HG02763 (cell line): ENCODE results near the gene DTX2.
"Not testable (repeated sequence)": the region's sequence is repeated elsewhere in the genome, so short reads cannot be mapped to it uniquely, and the experiment has no call there.

Experiments used
- ATAC-seq: cut with Tn5 transposase; IDR thresholded peaks from one replicate; pipeline ENCODE4 v1.9.1; 2021; ENCODE audit warnings: mild to moderate bottlenecking, moderate library complexity; ENCODE audit not compliant: unreplicated experiment

The DTX2 gene

DNA sequence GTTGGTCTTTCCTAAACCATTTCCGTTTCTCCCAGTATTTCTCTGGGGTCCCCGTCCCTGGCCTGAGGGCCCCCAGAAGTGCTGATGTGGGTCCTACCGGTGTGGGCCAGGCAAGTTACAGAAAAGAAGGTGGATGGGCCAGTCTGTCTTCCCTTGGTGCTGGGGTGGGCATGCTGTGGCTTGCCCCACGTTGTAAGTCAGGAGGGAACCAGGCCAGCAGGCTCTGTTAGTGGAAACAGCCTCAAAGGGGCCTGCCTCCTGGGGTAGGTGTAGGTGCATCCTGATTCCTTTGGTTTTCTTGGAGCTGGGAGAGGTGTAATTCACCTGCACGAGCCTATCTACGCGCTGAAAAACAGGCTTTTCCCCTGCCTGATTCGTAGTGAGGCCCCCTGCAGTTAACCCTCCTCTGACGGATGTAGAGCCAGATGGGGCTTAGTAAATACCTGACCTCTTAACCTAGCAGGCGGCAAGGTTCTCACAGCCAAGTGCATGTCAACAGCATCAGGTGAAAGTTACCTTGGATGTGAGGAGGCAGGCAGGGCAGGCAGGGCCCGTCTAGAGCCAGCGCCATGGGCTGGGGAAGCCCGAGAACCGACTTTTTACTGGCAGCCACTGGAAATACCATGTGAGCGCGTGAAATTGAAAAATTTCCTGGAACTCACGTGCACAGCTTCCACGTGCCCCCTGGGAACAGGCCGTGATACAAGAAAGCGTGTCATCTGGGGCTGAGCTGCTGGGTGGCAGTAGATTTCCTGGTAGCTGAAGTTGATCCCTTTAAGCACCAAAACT is 24.5 kb downstream of the DTX2 start:
- ATAC-seq: peak; percentile 6

DNA sequence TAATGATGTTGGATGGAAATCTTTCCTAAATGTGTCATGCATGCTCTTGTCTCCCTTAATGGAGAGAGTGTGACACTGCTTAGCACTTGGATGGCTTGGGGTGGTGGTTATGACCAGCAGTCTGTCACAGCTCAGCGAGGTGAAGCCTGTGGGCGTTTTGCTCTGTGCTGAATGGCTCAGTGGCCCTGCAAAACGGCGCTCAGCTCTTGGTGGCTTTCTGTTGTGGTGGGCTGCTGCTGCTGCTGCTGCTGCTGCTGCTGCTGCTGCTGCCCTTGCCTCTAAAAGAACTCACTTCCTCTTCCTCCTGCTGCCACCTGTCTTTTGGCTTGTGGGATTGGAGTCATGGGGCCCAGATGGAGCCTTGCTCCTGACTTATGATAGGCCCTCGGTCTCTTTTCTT is 25.1 kb downstream of the DTX2 start:
- peak; percentile 99 for ATAC-seq

DNA sequence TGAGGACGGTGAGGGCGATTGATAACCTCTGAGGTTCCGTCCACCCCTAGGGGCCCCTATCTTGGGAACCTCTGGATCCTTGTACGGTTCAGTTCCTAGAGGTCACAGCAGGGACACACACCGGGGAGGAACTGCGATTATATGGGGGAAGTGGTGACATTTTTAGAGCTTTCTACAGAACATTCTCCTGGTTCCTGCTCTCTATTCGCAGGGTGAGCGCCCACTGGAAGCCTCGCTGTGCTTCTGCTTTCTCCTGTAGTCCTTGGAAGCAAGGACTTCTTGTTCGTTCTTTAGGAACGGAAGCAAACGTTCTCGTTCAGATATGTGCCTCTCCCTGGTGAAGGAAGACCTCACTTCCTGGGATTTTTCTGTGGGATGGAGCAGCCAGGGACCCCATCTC is 26.5 kb downstream of the DTX2 start:
- ATAC-seq: not testable (repeated sequence)

DNA sequence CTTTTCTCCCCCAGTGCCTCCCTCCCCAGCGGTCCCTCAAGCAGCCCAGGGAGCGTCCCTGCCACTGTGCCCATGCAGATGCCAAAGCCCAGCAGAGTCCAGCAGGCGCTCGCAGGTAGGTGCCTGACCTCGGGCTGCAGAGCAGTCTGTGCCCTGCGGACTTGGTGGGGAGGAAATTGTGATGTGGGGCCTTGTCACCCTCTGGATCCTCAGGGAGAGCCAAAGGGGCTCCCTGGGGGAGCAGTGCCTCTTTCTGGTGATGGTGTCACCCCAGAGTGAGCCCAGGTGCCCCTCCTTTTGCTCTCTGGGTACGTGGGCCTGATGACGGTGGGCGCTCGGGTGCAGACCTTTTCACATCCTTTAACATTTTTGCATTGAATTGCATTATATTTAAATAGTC is 30.6 kb downstream of the DTX2 start:
- not testable (repeated sequence) for ATAC-seq

DNA sequence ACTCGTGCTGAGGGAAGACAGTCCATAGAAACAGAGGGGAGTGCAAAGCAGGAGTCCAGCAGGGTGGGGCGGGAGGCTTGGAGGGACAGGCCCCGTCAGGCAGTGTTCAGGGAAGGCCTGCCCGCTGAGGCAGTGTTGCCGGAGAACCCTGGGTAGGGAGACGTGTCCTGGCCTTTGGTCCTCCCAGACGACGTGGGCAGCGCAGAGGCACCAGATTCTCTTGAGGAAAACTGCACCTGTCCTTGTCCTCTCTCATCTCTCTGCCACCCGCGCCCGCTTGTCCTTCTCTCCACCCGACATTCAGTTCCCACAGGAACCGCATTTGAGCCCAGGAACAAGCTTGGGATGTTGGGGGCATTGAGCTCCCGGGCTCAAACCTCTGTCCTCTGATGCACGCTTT is 34.2 kb downstream of the DTX2 start:
- ATAC-seq: not testable (repeated sequence)

DNA sequence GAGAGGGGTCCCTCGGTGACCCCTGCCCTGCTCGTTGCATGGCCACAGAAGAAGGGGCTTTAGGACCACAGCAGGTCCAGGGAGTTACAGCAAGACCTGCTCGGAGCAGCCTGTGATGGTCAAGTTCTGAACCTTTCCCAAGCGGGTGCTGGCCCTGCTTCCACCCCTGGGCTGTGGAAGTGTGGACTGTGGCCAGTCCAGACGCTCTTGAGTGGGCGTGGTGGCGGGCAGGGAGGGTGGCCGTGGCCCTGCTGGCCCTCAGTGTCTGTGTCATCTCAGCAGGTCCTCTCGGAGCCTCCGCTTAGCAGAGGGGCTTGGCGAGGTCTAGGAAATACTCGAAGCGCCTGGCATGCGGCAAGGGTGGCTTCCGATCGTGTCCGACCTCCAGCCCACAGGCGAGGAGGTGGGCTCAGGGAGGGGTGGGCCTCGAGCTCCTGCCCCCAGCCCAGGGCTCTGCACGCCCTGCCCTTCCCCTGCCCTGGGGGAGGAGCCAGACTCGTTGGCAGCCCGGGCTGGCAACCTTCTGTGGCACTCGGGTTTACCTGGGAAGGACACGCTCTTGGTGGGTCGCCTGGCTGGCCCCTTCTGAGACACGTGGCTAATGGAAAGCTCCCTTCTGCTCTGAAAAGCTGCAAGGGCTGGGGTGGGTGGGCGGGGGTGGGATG is 36.5 kb downstream of the DTX2 start:
- ATAC-seq: not testable (repeated sequence)

DNA sequence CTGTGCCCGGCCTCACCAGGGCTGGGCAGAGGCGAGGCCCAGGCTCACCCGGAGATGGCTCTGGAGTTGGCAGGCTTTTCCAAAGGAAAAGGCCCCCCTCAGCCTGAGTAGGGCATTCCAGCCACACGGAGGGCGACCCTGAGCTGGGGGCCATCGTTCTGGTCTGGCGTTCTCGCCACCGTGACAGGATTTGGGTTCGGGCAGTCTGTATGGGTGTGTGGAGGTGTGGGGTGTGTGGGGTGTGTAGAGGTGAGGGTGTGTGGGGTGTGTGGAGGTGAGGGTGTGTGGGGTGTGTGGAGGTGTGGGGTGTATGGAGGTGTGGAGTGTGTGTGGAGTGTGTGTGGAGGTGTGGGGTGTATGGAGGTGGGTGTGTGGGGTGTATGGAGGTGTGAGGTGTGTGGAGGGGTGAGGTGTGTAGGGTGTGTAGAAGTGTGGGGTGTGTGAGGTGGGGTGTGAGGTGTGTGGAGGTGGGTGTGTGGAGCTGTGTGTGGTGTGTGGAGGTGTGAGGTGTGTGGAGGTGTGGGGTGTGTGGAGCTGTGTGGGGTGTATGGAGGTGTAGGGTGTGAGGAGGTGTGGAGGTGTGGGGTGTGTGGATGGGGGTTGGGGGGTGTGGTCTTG is 37.2 kb downstream of the DTX2 start:
- not testable (repeated sequence) for ATAC-seq

DNA sequence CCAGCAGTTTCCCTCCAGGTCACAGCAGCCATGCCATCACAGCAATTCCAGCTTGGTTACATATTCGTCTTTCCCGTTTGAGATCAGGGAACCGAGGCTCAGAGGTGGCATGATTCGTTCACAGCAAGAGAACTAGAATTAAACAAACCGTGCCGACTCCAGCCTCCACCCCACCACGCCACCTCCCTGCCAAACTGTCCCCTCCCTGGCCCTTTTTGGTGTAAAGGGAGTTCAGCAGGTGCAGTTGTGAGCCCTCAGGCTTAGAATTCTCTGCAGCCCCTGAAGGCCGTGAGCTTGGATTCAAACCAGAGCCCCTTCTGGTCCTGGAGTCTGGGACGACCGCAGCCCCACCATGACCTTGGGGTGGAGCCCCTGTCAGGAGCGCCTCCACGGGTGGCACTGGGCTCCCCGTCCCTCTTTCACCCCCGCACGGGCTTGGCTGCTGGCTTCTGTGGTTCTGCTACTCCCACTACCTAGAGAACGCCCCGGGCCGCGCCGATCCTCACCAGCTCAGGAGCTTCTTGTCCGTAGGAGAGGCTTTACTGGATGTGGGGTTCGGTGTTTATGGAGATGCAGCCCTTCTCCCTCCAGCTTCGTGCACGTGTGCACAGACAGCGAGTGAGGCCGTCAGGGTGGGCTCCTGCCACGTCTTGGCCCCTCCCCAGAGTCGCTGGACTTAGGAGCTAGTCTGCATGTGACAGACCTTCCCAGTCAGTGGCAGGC is 37.9 kb downstream of the DTX2 start:
- ATAC-seq: not testable (repeated sequence)

DNA sequence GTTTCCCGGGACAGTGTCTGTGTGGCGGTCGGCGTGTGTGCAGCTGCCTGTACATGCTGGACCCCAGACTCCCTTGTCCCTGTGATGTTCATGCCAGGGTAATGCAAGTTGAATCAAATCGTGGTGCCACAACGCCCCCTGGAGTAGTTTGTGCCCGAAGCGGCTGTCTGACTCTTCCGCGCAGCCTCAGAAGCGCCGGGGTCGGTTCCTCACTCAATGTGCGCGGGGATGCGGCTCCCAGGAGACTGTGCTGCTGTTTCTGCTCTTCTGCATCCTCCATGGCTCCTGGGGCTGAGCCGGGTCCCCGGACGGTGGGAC is 38.4 kb downstream of the DTX2 start:
- ATAC-seq: not testable (repeated sequence)

DNA sequence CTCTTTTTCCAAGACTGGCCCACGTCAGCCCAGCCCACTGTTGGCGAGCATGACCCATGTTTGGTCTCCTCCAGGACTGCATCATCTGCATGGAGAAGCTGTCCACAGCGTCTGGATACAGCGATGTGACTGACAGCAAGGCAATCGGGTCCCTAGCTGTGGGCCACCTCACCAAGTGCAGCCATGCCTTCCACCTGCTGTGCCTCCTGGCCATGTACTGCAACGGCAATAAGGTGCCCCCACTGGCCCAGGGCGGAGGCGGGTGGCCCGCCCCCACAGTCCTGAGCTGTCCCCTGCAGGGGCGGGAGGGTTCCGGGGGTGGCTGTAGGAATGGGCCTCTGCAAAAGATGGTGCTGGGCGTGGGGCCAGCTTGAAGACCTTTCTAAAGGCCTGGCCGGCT is 40.7 kb downstream of the DTX2 start:
- ATAC-seq: not testable (repeated sequence)

DNA sequence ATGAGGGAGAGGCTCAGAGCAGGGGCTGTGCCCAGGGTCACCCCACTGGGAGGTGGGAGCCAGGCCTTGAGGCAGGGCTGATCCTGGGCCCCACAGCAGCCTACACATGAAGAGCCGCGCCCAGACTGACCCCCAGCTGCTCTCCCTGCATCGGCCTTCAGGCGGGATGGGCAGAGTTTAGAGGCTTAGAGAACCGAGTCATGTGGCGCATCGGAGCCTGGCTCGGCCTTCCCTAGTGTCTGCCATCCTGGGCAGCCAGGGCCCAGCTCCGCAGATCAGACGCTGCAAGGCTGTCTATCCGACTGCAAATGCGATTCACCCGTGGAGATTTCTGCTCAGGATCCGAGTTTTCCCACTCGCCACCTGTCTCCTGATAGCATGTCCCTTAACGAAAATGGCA is 41.3 kb downstream of the DTX2 start:
- not testable (repeated sequence) for ATAC-seq

DNA sequence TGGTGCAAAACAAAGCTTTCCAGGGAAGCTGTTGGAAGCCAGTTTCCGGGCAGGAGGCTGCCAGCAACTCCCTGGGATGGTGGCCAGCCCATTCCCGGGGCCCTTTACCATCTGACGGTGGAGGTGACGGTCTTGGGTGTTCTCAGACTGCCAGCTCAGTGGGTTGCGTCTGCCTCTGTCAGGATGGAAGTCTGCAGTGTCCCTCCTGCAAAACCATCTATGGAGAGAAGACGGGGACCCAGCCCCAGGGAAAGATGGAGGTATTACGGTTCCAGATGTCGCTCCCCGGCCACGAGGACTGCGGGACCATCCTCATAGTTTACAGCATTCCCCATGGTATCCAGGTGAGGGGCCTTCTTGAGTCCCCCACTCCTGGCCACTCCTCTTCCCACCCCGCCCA is 41.7 kb downstream of the DTX2 start:
- not testable (repeated sequence) for ATAC-seq

DNA sequence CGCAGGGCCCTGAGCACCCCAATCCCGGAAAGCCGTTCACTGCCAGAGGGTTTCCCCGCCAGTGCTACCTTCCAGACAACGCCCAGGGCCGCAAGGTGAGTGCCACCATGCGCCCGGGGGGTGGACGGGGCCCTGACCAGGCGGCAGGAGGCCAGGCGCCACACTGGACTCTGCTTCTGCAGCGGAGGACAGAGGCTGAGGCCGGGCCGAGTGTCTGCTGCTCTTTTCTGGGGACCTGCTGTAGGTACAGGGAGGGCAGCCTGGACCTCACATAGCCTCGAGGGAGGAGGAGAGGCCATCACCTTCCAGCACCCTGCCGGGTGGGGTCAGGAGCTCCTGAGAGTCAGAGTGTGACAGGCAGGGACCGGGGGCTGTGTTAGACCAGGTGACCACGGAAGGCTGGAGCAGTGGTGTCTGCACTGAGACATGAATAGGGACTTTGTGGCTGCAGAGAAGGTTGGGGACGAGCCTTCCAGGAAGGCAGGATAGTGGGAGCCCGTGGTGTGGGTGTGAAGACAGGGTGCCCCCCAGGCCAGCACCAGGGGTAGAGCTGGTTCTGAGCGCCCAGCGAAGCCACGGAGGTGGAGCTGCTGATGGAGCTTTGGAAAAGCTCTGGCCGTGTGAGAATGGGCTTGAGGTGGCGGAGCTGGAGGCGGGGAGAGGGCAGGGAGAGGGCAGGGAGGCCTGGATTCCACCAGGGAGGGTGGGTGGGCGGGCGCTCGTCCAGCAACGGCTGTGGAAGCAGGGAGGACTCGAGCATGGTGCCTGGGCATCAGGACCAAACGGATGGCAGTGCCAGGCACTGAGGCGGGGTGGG is 43.0 kb downstream of the DTX2 start:
- ATAC-seq: not testable (repeated sequence)

DNA sequence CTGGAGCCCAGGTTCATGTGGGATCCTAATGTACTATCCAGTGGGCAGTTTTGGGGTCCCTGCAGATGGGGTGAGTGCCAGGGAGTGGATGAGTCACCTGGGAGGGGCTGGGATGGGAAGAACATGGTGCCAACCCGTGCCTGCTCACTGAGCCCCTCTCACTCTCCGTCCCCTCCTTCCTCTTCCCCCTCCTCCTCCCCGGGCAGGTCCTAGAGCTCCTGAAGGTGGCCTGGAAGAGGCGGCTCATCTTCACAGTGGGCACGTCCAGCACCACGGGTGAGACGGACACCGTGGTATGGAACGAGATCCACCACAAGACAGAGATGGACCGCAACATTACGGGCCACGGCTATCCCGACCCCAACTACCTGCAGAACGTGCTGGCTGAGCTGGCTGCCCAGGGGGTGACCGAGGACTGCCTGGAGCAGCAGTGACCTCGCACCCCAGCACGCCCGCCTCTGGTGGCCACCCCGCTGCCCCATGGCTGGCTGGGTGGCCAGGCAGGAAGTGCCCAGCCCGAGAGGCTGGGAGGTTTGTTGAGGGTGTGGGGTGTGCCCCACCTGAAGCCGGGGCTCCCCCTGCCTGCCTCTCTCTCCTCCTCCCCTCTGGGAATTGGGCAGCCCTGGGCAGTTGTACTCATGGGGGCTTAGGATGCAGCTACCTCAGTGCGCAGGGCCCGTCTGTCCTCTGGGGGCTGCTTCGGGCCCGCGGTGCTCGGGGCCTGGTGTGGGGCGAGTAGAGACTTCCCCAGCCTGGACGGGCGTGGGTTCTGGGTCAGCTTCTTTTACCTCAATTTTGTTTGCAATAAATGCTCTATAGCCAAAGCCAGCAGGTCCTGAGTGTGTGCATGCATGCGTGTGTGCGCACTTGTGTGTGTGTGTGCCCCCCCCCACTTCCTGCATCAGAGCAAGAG is 43.9 kb downstream of the DTX2 start:
- no peak for ATAC-seq

DNA sequence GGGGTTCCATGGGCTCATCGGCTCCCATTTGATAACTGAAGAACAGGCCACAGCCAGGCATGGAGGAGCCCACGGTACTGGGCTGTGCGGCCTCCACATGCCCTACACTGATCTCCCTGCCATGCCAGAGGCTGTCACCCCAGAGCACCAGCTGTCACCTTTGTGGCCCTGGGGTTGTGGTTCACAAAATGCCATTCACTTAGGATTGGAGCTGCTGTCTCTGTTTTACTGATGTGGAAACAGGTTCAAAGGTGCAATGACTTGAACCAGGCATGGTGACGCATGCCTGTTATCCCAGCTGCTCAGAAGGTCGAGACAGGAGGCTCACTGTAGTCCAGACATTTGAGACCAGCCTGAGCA is 44.6 kb downstream of the DTX2 start:
- no peak for ATAC-seq

DNA sequence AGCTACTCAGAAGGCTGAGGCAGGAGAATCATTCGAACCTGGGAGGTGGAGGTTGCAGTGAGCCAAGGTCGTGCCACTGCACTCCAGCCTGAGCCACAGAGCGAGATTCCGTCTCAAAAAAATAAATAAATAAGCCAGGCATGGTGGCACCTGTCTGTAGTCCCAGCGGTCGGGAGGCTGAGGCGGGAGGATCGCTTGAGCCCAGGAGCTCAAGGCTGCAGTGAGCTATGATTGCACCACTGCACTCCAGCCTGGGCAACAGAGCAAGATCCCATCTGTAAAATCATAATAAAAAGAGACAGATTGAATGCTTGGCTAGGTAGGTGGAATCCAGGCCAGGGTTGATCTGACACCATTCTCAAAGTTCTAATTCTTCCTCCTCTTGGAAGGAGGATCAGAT is 45.1 kb downstream of the DTX2 start:
- not testable (repeated sequence) for ATAC-seq

DNA sequence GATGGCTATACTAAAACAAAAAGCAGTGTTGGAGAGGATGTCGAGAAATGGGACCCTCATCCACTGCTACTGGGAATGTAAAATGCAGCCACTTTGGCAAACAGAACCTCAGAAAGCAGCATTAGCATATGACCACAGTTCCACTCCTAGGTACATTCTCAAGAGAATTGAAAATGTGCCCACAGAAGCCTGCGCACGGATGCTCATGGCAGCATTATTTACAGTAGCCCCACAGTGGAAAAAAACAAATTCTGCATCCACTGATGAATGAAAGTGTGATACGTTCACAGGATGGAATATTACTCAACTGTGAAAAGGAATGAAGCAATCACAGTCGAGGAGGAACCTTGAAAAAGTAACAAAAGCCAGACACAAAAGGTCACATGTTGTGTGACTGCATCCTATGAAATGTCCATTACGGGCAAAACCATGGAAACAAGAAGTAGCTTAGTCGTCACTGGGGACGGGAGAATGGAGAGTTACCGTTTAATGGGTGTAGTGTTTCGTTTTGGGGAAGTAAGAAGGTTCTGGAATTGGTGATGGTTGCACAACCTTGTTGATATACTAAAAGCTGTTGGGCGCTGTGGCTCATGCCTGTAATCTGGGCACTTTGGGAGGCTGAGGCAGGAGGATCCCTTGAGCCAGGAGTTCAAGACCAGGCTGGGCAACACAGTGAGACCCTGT is 46.4 kb downstream of the DTX2 start:
- no peak for ATAC-seq

DNA sequence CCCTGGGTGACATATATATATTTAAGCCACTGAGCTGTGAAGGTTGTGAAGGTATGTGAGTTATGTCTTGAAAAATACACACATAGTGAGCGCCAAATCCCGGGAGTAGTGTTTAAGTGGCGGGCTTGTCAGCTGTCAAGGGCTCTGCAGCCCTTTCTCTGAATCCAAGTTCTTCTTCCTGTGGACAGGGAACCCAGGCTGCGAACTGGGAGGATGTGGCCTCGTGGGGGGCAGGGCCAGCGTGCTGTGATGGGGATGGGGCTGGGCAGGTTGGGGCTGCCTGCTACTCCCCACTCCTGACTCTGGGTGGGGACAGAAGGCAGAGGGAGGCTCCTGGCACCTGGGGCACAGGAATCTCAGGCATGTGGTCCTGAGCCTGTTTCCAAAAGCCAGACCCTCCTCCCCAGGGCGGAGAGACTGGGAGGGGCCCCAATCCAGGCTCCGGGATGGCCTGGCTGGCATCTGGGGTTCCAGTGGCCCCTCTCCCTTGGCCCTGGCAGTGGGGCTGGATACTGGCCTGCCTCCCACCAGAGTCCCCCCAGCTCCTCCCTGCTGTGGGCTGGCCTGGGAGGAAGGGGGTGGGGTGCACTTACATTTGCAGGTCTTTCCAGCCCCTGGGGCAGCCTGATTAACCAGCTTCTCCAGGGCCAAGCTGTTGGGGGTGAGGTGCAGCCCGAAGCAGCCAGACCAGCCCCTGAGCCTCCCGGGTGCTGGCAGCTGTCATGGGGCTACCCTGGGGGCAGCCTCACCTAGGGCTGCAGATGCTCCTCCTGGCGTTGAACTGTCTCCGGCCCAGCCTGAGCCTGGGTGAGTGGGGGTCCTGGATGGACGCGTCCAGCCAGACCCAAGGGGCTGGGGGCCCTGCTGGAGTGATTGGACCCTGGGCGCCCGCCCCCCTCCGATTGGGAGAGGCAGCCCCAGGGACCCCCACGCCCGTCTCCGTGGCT is 48.7 kb downstream of the DTX2 start, which contains the start of gene UPK3B:
UPK3B (plus strand) TSS at position 622 of the 947 bp plus-strand sequence; CDS start at position 723, 101 bp downstream.
- no peak for ATAC-seq
